Stimulated activated CD4-positive, alpha-beta T cell treated with anti-CD3 and anti-CD28 coated beads, Interleukin-12 subunit alpha, Interleukin-12 subunit beta, amount 100 ng/mL, for 4 hours (primary cell): Measurements from ENCODE around the gene PIK3CG.
"Not testable (repeated sequence)": the region's sequence is repeated elsewhere in the genome, so short reads cannot be mapped to it uniquely, and the experiment has no call there.

Experiments
- DNase-seq: peaks from one replicate; pipeline ENCODE4 v3.0.0-alpha.2; 2020

Gene PIK3CG

DNA sequence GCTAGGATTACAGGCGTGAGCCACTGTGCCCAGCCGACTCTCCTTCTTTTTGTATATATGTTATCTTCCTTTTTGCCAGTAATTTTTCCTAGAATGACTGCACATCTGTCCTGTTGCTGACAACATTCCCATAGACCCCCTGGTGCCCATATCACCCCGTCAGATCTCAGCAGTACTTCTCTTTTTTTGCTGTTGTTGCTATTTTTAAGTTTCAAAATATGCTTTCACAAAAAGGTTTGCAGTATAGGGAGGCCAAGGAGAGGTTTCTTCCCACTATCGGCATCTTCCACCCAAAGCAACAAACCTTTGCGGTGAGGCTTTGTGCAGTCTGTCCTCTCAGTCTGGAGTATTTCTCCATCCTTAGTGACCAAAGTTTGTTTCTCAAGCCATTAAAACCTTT, 23.1 kb downstream of the PIK3CG start:
- DNase-seq, result no peak

- no peak for DNase-seq
These were observed 25.9 kb downstream of the PIK3CG start for GRCh38 chr7:106890952-106891351.

- no peak for DNase-seq
These were observed 26.7 kb downstream of the PIK3CG start for GRCh38 chr7:106891548-106892410.

DNA sequence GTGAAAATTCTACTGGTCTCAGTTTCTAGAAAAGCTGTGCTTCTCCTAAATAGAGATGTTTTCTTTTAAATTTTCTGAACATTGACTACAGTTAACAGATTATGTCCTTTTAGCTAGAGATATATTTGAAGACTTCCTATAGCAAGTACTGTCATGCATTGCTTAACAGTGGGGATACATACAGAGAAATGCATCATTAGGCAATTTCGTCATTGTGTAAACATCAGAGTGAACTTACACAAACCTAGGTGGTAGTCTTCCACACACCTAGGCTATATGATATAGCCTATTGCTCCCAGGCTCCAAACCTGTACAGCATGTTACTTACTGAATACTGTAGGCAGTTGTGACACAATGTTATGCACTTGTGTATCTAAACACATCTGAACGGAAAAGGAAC, 28.5 kb downstream of the PIK3CG start:
- DNase-seq, result no peak

DNA sequence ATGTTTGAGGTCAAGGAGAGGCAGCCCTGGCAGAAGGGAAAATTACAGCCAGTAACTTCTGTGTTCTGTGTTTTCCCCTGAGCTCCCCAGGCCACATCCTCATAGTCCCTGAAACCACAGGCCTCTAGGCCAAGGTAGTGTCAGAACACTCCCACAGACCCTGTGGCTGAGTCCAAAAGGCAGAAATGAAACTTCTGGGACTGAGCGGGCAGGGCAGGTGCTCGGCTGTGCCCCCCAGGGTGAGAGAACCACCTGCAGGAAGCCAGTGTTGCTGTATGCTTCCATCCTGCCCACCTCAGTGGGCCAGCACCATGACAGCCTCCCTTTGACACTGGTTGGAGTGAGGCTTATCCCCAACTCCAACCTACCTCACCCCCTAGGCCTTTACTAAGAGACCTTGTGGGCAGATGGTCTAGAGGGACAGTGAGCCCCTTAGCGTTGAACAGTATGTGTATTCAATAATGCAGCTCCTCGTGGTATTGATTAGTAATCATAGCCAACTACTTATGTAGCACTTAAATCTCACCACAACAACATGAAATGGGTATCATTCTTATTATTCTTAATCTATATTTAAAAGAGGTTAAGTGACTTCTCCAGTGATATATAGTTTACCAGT, 30.3 kb downstream of the PIK3CG start:
- DNase-seq, result no peak

DNA sequence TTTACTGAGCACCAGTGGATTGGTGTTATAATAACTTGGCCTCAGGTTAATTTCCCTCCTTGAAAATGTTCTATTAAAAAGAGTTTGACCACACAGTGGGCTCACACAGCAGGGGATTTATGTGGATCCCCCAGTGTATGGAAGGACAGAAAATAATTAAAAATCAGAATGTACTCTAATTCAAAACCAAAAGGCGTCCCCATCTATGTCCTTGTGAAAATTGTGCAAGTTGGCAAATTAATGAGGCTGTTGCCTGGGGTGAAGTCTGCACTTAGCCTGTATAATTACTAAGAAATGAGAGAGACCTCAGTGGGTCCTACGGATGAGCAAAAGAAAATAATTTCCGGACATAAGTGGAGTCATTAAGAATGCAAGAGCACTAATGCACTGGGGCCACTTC, 31.1 kb downstream of the PIK3CG start:
- DNase-seq, result no peak

DNA sequence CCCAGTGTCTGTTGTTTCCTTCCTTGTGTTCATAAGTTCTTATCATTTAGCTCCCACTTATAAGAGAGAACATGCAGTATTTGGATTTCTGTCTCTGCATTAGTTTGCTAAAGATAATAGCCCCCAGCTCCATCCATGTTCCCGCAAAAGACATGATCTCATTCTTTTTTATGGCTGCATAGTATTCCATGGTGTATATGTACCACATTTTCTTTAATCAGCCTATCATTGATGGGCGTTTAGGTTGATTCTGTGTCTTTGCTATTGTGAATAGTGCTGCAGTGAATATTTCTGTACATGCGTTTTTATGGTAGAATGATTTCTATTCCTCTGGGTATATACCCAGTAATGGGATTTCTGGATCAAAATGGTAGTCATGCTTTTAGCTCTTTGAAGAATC, 32.5 kb downstream of the PIK3CG start:
- DNase-seq, result not testable (repeated sequence)

DNA sequence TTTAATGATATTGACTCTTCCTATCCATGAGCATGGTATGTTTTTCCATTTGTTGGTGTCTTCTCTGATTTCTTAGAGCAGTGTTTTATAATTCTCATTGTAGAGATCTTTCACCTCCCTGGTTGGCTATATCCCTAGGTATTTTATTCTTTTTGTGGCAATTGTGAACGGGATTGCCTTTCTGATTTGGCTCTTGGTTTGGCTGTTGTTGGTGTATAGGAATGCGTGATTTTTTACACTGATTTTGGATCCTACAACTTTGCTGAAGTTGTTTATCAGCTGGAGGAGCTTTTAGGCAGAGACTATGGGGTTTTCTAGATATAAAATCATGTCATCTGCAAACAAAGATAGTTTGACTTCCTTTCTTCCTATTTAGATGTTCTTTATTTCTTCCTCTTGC, 33.9 kb downstream of the PIK3CG start:
- DNase-seq, result not testable (repeated sequence)

DNA sequence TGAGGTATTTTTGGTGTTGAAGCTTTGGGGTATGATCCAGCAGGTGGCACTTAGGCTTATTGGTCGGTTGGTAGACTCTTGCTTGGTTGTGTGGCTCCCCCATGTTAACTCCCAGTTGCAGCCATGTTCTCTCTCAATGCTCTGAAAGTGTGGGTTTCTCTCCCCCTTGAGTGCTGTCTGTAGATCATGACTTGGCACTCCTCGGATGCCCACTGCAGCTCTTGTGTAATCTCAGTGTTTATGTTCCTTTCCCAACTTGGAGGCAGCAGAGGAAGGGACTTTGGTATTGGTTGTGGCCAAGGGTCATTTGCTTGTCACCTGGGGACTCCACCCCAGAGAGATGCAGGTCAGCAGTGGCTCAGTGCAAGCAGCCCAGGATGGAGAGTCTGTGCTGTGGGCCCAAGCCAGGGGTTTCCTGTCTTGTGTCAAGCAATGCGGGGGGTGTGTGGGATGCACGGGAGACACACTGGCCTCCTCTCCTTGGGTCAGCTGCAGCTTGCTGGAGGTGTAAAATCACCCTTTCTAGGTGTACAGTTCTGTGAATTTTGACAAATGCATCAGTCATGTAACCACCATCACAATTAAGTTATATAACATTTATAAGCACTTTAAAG, 36.9 kb downstream of the PIK3CG start:
- no peak for DNase-seq

DNA sequence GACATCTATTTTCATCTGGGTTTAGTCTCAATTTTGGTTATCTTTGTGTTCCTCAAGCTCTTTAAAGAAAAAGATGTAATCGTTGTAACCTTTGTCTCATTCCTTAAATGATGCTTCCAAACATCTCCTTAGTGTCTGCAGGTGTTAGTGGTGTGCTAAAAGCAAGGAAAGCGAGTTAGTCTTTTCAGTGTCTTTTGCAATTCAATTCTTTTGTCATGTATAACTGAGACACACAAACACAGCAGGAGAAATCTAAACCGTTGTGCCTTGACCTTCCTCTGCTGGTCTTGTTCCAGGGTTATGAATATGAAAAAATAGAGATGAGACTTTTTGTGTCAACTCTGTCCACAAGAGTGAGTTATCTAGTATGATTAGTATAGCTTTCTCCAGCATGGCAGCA, 40.7 kb downstream of the PIK3CG start:
- no peak for DNase-seq

DNA sequence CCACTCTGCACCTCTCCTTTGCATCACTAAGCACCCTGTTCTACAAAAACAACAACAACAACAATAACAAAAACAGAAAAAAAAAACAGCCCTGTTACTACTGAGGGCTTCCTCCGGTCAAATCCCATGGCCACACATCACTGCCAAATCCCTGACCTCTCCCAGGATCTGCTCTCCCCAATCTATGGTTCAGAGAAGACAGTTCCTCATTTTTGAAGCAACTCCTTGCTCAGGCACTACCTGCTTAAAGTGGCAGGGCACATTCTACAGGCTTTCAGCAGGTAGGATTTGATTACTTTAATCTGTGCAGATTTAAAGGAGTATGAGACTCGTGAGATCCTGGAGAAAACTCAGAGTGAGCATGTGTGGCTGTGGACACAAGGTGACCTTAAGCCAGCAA, 46.9 kb downstream of the PIK3CG start:
- no peak for DNase-seq

GRCh38 chr7:106914018-106914607, 49.0 kb downstream of the PIK3CG start:
- DNase-seq, result no peak

- no peak for DNase-seq
These were observed 50.3 kb downstream of the PIK3CG start for GRCh38 chr7:106915407-106915806.

DNA sequence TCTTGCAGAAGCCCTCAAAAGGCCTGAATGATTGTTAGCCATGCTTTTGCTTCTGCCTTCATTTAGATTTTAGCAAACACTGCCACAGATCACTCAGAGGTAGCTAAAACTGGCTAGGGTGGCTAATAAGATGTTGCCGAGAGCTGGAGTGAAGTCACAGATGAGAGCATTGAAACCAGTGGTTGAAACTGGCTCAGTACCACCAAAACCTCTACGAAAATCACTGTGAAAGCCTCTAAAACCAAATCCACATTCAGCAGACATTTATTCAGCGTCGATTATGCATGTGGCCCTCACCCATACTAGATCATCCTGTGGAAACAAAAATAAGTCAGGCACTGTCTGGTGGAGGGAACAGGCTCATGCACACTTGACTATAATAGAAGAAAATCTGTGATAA, 50.8 kb downstream of the PIK3CG start:
- DNase-seq, result no peak

- no peak for DNase-seq
These were observed 51.6 kb downstream of the PIK3CG start for GRCh38 chr7:106916679-106917078.

GRCh38 chr7:106918991-106919390, 53.9 kb downstream of the PIK3CG start:
- no peak for DNase-seq

DNA sequence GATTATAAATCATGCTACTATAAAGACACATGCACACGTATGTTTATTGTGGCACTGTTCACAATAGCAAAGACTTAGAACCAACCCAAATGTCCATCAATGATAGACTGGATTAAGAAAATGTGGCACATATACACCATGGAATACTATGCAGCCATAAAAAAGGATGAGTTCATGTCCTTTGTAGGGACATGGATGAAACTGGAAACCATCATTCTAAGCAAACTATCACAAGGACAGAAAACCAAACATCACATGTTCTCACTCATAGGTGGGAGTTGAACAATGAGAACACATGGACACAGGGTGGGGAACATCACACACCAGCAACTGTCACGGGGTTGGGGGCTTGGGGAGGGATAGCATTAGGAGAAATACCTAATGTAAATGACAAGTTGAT, 59.4 kb downstream of the PIK3CG start:
- DNase-seq, result not testable (repeated sequence)

- no peak for DNase-seq
These were observed 61.8 kb downstream of the PIK3CG start for GRCh38 chr7:106926892-106927291.

- no peak for DNase-seq
These were observed 62.5 kb downstream of the PIK3CG start for GRCh38 chr7:106927536-106927935.

GRCh38 chr7:106929616-106930015, 64.5 kb downstream of the PIK3CG start:
- DNase-seq, result not testable (repeated sequence)

DNA sequence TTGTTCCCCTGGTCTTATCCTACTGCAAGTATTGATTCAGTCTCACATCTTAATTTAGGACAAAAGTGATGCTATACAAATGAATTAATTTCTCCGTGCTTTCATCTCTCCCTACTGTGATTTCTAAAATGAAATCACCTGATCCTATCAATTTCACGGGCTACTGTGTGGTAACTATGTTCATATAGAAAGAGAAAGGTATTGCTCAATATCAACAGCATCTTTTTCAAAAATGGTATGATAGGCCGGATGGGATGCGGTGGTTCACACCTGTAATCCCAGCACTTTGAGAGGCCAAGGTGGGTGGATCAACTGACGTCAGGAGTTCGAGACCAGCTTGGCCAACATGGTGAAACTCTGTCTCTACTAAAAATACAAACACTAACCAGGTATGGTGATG, 71.2 kb downstream of the PIK3CG start:
- DNase-seq, result no peak

- not testable (repeated sequence) for DNase-seq
These were observed 73.0 kb downstream of the PIK3CG start for GRCh38 chr7:106938122-106938521.

GRCh38 chr7:106938803-106939202, 73.7 kb downstream of the PIK3CG start:
- DNase-seq, result no peak
